WERI-Rb-1 (cell line): ENCODE measurements around the gene TSPAN11.

Experiments
- DNase-seq: peaks from one replicate; pipeline ENCODE4 v3.0.0-alpha.2; 2020
- H3K27ac ChIP-seq: fragments of 250-450 bp; sonication (Bioruptor Pico); 2 replicates; pipeline ENCODE4 v1.5.1; 2020; ENCODE audit warnings: mild to moderate bottlenecking, moderate library complexity
- H3K27me3 ChIP-seq: fragments of 250-450 bp; sonication (Bioruptor Pico); 2 replicates; pipeline ENCODE4 v1.5.1; 2021; ENCODE audit warnings: mild to moderate bottlenecking, low read depth, moderate library complexity; ENCODE audit not compliant: insufficient read depth, severe bottlenecking
- H3K36me3 ChIP-seq: fragments of 250-450 bp; sonication (Bioruptor Pico); 2 replicates; pipeline ENCODE4 v1.5.1; 2020; ENCODE audit warnings: mild to moderate bottlenecking, moderate library complexity
- H3K4me3 ChIP-seq: 2 replicates; pipeline ENCODE4 v1.5.1; 2011; ENCODE audit warnings: low read depth, mild to moderate bottlenecking, control low read depth, low read length
- H3K9me3 ChIP-seq: fragments of 250-450 bp; sonication (Bioruptor Pico); 2 replicates; pipeline ENCODE4 v1.5.1; 2021; ENCODE audit warnings: mild to moderate bottlenecking, moderate library complexity; ENCODE audit not compliant: severe bottlenecking
- TF ChIP-seq, protein P1 (sequence below): IDR thresholded peaks from 2 replicates; pipeline ENCODE4 v1.5.1; 2011; ENCODE audit warnings: low read depth, mild to moderate bottlenecking, control low read depth, inconsistent platforms, low read length

Gene TSPAN11

DNA sequence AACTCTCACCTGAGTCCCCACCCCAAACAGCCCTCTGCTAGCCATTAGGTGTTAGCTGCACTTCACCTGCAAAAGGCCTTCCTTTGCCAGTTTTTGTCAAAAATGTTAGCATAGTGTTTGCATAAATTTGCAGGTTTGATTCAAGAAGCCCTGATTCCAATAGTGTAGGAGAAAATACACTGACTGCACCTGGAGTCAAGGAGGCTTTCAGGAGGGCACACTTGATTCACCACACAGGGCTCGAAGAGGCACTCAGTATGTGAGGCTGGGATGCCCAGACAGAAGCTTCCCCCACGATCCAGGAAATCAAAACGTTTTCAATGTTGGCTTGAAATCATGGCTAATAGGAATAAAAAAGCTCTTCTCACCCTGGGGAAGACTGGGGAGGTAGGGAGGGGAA lies 106.6 kb downstream of the TSPAN11 start:
- no peaks in the 10 kb centered on the region for H3K36me3 ChIP-seq
- DNase-seq: no peak
- no peaks in the 10 kb centered on the region for H3K9me3 ChIP-seq
- H3K27ac ChIP-seq: no peak overlapping the region
- no peak overlapping the region for H3K4me3 ChIP-seq
- TF ChIP-seq, protein P1, sequence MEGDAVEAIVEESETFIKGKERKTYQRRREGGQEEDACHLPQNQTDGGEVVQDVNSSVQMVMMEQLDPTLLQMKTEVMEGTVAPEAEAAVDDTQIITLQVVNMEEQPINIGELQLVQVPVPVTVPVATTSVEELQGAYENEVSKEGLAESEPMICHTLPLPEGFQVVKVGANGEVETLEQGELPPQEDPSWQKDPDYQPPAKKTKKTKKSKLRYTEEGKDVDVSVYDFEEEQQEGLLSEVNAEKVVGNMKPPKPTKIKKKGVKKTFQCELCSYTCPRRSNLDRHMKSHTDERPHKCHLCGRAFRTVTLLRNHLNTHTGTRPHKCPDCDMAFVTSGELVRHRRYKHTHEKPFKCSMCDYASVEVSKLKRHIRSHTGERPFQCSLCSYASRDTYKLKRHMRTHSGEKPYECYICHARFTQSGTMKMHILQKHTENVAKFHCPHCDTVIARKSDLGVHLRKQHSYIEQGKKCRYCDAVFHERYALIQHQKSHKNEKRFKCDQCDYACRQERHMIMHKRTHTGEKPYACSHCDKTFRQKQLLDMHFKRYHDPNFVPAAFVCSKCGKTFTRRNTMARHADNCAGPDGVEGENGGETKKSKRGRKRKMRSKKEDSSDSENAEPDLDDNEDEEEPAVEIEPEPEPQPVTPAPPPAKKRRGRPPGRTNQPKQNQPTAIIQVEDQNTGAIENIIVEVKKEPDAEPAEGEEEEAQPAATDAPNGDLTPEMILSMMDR: no peak
- no peaks in the 10 kb centered on the region for H3K27me3 ChIP-seq

DNA sequence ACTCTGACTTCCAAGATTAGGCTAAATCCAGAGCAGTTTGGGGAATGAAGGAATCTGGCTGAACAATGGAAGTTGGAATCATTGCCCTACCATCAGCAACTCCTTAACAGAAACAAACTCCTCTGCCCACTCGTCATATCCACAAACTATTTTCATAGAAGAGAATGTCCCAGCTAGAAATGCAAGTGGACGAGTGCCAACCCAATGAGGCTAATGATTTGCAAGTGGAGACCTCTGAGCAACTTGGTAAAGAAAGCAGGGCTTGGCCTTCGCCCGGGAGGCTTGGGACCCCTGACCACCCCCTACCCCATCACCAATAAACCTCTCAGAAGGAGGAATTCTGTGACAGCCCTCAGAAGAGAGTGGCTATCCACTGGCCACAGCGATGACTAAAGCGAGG lies 107.1 kb downstream of the TSPAN11 start:
- no peak for DNase-seq
- no peaks in the 10 kb centered on the region for H3K9me3 ChIP-seq
- H3K4me3 ChIP-seq: no peak overlapping the region
- TF ChIP-seq, protein P1: no peak
- no peaks in the 10 kb centered on the region for H3K36me3 ChIP-seq
- H3K27me3 ChIP-seq: no peaks in the 10 kb centered on the region
- H3K27ac ChIP-seq: no peak overlapping the region

- Histone ChIP-seq H3K36me3 (no peaks in the 10 kb centered on the region), H3K27ac (no peak overlapping the region), H3K4me3 (no peak overlapping the region), H3K27me3 (no peaks in the 10 kb centered on the region), H3K9me3 (no peaks in the 10 kb centered on the region)
- TF ChIP-seq, protein P1: no peak
- DNase-seq: no peak
Observed at GRCh38 chr12:31034372-31034771, 107.8 kb downstream of the TSPAN11 start.

GRCh38 chr12:31035226-31035625 lies 108.7 kb downstream of the TSPAN11 start:
- H3K27ac ChIP-seq: no peak overlapping the region
- TF ChIP-seq, protein P1: no peak
- no peaks in the 10 kb centered on the region for H3K9me3 ChIP-seq
- no peak for DNase-seq
- no peaks in the 10 kb centered on the region for H3K36me3 ChIP-seq
- no peak overlapping the region for H3K4me3 ChIP-seq
- no peaks in the 10 kb centered on the region for H3K27me3 ChIP-seq

DNA sequence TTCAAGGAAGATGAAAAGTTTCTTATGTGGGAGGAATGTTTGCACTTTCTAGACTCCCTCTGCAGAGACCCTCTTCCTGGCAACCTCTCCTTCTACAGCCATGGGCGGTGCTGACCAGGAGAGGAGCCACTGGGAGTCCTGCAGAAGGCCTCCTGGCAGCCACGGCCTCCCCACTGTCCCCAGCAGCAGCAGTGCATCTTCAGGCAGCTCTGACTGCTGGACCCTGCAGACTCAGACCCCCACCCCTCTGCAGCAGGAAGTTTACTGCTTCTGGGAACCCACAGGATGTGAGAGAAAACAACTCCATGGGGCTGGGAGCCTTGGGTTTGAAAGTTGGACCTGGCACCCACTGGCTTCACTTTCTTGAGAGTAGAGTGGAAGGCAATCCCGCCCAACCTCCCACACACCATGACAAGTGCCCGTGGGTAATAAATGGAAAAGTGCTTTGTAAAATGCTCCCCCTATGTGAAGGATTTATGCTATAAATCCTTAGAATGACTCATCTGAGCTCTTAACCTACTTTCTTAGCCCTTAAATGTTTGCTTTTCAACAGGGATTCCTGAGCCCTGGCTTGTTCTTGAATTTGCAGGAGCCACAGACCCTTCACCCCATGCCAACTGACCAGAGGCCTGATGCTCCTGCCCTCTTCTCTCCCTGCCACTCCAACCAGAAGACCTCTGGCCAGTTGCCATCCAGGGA lies 109.6 kb downstream of the TSPAN11 start:
- TF ChIP-seq, protein P1: no peak
- no peaks in the 10 kb centered on the region for H3K9me3 ChIP-seq
- no peak overlapping the region for H3K4me3 ChIP-seq
- DNase-seq: no peak
- H3K27me3 ChIP-seq: no peaks in the 10 kb centered on the region
- H3K36me3 ChIP-seq: no peaks in the 10 kb centered on the region
- no peak overlapping the region for H3K27ac ChIP-seq

- TF ChIP-seq, protein P1: no peak
- Histone ChIP-seq H3K9me3 (no peaks in the 10 kb centered on the region), H3K27ac (no peak overlapping the region), H3K36me3 (no peaks in the 10 kb centered on the region), H3K4me3 (no peak overlapping the region), H3K27me3 (no peaks in the 10 kb centered on the region)
- DNase-seq: no peak
Observed at GRCh38 chr12:31037028-31037427, 110.5 kb downstream of the TSPAN11 start.
